Measurements from ENCODE around the gene HEXIM1.

HEXIM1 gene

DNA sequence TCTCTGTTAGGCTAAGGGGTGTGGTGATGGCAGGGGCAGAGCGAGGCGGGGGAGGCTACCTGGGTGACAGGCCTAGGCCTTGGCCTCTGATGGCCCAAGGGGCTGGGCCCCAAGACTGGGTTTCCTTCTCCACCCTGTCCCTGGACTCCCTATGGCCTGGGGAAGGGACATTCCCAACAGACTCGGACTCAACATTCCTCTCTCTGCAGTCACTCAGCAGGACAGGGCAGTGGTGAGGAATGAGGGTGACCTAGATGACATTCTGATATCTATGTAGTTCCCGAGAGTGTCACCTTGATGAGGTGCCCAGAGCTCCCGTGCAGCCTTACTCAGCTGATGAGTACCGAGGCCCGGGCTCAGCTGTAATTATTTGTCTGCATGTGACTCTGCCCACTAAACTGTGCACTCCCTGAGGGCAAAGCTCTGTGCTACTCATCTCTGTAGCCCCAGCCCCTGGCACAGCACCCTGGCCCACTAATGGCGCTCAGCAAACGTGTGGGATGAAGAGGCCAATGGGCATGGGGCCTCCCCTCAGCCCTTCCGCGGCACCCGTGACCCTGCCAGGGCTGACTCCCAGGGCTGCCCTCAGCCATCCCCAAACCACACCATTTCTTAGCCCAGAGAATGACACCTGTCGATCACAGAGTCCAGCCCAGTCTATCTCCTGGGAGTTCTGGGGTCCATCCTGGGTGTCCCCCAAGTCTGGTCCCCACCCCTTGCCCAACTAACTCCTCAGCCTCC is 18.2 kb upstream of the HEXIM1 start:
- H3K4me3 ChIP-seq (replicated peaks; ENCODE audit: low read depth, low read length) = no peak overlapping the region
- TF ChIP-seq, protein P1, sequence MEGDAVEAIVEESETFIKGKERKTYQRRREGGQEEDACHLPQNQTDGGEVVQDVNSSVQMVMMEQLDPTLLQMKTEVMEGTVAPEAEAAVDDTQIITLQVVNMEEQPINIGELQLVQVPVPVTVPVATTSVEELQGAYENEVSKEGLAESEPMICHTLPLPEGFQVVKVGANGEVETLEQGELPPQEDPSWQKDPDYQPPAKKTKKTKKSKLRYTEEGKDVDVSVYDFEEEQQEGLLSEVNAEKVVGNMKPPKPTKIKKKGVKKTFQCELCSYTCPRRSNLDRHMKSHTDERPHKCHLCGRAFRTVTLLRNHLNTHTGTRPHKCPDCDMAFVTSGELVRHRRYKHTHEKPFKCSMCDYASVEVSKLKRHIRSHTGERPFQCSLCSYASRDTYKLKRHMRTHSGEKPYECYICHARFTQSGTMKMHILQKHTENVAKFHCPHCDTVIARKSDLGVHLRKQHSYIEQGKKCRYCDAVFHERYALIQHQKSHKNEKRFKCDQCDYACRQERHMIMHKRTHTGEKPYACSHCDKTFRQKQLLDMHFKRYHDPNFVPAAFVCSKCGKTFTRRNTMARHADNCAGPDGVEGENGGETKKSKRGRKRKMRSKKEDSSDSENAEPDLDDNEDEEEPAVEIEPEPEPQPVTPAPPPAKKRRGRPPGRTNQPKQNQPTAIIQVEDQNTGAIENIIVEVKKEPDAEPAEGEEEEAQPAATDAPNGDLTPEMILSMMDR (IDR thresholded peaks at IDR 0.05; ENCODE audit: low read length, missing control alignments) = no peak
- no peak for DNase-seq (ENCODE audit: low read depth)

- TF ChIP-seq, protein P1 (IDR thresholded peaks at IDR 0.05; ENCODE audit: low read length, missing control alignments) = no peak
- DNase-seq (ENCODE audit: low read depth) = no peak
- peak overlapping the region; percentile 82 for H3K4me3 ChIP-seq (replicated peaks; ENCODE audit: low read depth, low read length)
Observed at GRCh38 chr17:45130681-45131615, 17.3 kb upstream of the HEXIM1 start.

DNA sequence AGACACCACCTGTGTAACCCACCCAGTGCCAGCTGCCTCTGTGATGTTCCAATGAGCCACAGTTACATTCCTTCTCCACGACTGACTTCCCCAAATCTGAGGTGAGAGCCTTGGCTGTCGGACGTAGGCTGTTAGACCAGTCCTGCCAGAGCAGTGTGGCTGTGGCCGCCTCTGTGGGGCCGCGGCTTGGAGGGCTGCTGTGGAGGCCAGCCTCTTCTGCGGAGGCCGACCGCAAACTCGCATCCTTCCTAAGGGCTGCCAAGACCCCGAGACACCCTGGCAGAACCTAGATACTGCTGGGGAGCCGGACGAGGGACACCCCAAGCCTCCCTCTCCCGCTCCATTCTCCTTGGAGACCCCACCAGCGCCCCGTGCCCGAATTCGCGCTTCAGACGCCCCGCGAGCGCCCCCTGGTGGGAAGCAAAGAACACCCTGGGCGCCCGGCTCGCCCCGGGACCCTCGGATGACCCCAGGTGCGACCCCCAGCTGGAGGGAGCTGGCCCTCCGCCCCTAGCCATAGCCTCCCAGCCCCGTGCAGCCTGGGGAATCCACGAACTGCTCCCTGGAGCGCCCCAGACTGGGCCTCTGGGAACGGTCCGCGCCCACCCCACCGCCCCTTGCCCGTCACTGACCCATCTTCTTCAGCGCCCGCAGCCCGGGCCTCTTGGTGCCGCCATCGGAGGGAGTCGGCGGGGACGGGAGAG is 16.5 kb upstream of the HEXIM1 start:
- TF ChIP-seq, protein P1 (IDR thresholded peaks at IDR 0.05; ENCODE audit: low read length, missing control alignments) = peak; percentile 60
- no peak for DNase-seq (ENCODE audit: low read depth)
- peak overlapping the region; percentile 82 for H3K4me3 ChIP-seq (replicated peaks; ENCODE audit: low read depth, low read length)

GRCh38 chr17:45132320-45132571 is 16.0 kb upstream of the HEXIM1 start, which contains the start of gene PLCD3:
Gene PLCD3, minus strand, starts transcription at chr17:45132515. Its CDS starts 105 bp downstream, at chr17:45132410.
- DNase-seq (ENCODE audit: low read depth) = no peak
- TF ChIP-seq, protein P1 (IDR thresholded peaks at IDR 0.05; ENCODE audit: low read length, missing control alignments) = no peak

DNA sequence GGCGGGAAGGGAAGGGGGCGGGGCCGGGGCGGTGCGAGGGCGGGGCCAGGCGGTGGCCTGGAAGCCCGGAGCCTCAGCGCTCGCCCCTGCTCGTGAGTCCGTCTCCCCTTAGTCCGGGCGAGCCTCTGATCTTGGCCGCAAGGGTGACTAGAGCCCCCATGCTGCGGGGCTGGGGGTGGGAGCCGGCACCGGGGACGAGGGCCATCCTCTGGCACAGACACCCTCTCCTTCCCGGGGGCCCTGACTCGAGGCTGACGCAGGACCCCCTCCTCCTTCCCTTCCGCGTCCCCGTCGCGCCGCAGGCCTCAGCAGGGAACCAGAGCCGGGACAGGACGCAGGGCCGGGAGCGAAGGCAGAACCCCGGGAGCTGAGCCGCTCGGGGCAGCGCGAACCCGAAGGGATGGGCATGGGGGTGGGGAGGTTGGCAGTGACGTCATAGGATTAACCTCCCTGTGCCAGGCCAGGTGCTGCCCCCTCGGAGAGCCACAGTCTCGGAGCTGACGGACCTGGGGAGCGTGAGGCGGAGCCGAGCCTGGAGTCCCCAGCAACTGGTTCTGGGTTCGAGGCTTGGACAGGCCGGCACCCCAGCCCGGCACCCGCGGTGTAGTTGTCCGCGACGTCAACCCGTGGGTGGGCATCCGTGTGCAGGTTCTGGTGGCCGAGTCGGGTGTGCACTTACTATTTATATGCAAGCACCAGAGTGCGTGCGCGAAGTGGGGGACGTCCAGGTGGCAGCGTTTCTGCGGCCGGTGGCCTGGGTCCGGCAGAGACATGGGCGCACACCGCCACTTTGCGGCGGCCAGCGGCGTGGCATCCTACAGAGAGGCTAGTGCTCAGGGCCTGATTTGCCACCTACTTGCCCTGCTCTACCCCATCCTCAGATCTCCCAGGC is 15.5 kb upstream of the HEXIM1 start:
- TF ChIP-seq, protein P1 (IDR thresholded peaks at IDR 0.05; ENCODE audit: low read length, missing control alignments) = peak; percentile 80
- H3K4me3 ChIP-seq (replicated peaks; ENCODE audit: low read depth, low read length) = peak overlapping the region; percentile 82
- peak; percentile 81 for DNase-seq (ENCODE audit: low read depth)

More at GRCh38 chr17:45132320-45132571, 16.0 kb upstream of the HEXIM1 start, which contains the start of gene PLCD3:
- H3K4me3 ChIP-seq (replicated peaks; ENCODE audit: low read depth, low read length) = peak within 1 kb of the TSS; percentile 82

Measured in fibroblast of pulmonary artery (primary cell).